ENCODE results near the gene IFT25. TPM values are rescaled to one million over a fixed set of nuclear protein-coding genes. Genes with fewer than 3 reads are reported as not detected.
"Not testable (repeated sequence)": the region's sequence is repeated elsewhere in the genome, so short reads cannot be mapped to it uniquely, and the experiment has no call there.

The IFT25 gene
- total RNA-seq, 2 donors from 2014 or later: 6.5 to 10.1 TPM

DNA sequence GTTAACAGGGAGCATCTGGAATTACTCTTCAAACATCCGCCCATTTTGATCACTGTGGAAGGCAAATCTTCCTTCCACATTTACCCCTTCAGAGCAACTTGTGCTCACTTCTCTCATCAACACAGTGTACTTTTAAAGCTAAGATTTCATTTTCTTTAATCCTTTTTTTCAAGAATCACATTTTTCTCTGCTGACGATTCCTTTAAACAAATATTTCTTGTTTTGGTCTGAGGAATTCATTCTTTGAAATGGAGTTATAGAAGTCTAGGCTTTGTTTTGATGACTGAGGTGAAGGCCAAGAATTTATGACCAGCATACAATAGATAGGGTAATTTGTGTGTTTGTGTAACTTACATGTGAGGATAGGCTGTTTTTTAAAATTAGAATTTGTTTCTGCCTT lies 26.2 kb upstream of the IFT25 start:
- TF ChIP-seq, protein P1, sequence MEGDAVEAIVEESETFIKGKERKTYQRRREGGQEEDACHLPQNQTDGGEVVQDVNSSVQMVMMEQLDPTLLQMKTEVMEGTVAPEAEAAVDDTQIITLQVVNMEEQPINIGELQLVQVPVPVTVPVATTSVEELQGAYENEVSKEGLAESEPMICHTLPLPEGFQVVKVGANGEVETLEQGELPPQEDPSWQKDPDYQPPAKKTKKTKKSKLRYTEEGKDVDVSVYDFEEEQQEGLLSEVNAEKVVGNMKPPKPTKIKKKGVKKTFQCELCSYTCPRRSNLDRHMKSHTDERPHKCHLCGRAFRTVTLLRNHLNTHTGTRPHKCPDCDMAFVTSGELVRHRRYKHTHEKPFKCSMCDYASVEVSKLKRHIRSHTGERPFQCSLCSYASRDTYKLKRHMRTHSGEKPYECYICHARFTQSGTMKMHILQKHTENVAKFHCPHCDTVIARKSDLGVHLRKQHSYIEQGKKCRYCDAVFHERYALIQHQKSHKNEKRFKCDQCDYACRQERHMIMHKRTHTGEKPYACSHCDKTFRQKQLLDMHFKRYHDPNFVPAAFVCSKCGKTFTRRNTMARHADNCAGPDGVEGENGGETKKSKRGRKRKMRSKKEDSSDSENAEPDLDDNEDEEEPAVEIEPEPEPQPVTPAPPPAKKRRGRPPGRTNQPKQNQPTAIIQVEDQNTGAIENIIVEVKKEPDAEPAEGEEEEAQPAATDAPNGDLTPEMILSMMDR (IDR thresholded peaks at IDR 0.05): no peak
- no peak overlapping the region for H3K4me3 ChIP-seq
- no peak overlapping the region for H3K27ac ChIP-seq
- H3K9me3 ChIP-seq: no peaks in the 10 kb centered on the region
- no peaks in the 10 kb centered on the region for H3K27me3 ChIP-seq
- DNase-seq (ENCODE audit: low spot score): no peak
- H3K36me3 ChIP-seq: peaks cover 36% of the 10 kb centered on the region
- H3K4me1 ChIP-seq: no peaks in the 10 kb centered on the region

DNA sequence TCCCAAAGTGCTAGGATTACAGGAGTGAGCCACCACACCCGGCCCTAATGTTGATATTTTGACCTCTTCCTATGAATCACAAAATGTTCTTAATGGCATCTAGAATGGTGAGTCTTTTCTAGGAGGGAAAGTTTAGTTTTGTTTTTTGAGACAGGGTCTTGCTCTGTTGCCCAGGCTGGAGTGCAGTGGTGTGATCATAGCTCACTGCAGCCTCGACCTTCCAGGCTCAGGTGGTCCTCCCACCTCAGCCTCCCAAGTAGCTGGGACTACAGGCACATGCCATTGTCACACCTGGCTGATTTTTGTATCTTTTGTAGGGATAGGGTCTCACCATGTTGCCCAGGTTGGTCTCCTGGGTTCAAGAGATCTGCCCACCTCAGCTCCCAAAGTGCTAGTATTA lies 23.8 kb upstream of the IFT25 start:
- H3K36me3 ChIP-seq: peaks cover 51% of the 10 kb centered on the region
- H3K4me3 ChIP-seq; H3K27me3 ChIP-seq; DNase-seq (ENCODE audit: low spot score); H3K27ac ChIP-seq; H3K9me3 ChIP-seq; H3K4me1 ChIP-seq: not testable (repeated sequence)

DNA sequence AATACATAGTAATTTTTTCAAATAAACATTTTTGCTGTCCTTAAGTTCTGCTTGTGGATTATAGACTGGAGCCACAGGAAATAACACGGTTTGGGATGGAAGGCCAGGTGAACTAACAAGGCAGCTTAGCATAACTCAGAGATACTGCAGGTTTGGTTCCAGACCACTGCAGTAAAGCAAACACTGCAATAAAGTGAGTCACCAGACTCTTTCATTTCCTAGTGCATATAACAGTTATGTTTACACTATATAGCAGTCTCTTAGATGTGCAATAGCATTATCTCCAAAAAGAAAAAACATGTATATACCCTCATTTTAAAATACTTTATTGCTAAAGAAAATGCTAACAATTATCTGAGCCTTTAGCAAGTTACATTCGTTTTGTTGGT lies 22.6 kb upstream of the IFT25 start:
- TF ChIP-seq, protein P1 (IDR thresholded peaks at IDR 0.05): no peak
- Histone ChIP-seq H3K36me3 (peaks cover 60% of the 10 kb centered on the region), H3K4me3 (no peak overlapping the region), H3K9me3 (no peaks in the 10 kb centered on the region), H3K27me3 (no peaks in the 10 kb centered on the region), H3K27ac (peak overlapping the region in 1 of 2 donors; percentile 43), H3K4me1 (no peaks in the 10 kb centered on the region)
- no peak for DNase-seq (ENCODE audit: low spot score)

DNA sequence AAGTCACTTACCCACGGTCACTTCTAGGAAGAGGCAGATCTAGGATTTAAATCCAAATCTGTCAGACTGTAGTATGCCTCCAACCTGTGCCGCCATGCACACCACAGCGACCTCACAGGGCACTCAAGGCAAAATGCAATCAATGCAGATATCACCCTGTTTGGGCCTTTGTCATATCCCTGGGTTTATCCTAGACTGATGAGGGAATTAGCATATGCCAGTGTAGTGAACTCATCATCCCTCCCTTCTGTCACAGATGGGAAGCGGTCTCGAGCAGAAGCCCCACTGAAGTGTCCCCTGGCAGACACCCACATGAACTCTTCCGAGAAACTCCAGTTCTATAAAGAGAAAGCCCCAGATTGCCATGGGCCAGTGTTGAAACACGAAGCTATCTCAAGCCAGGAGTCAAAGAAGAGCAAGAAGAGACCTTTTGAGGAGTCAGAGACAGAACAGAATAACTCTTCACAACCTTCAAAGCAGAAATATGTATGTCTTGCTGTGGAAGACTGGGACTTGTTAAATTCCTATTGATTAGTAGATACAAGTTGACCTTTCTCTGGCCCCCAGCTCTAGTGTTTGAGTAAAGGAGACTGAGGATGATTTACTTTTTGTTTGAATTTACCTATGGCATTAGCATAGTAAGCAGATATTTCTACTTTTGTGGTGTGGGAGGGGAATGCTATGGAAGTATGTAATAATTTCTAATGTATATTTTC lies 22.1 kb upstream of the IFT25 start:
- Histone ChIP-seq H3K9me3 (no peaks in the 10 kb centered on the region), H3K36me3 (peaks cover 65% of the 10 kb centered on the region), H3K27me3 (no peaks in the 10 kb centered on the region), H3K4me1 (no peaks in the 10 kb centered on the region), H3K27ac (peak overlapping the region in 1 of 2 donors; percentile 43), H3K4me3 (no peak overlapping the region)
- DNase-seq (ENCODE audit: low spot score): no peak
- TF ChIP-seq, protein P1 (IDR thresholded peaks at IDR 0.05): no peak

DNA sequence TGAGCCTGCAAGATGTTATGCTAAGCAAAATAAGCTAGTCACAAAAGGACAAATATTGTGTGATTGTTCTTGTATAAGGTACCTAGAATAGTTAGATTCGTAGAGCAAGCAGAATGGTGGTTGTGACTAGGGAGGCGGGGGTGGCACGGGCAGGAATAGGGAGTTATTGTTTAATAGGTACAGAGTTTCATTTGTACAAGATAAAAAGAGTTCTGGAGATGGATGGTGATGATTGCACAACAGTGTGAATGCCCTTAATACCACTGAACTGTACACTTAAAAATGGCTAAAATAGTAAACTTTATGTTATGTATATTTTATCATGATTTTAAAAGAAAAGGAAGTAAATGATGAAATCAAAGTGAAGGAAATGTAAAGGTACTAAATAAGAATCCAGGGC lies 21.3 kb upstream of the IFT25 start:
- Histone ChIP-seq H3K9me3 (no peaks in the 10 kb centered on the region), H3K27ac (peak overlapping the region in 1 of 2 donors; percentile 43), H3K36me3 (peaks cover 73% of the 10 kb centered on the region), H3K27me3 (no peaks in the 10 kb centered on the region), H3K4me1 (no peaks in the 10 kb centered on the region), H3K4me3 (no peak overlapping the region)
- TF ChIP-seq, protein P1 (IDR thresholded peaks at IDR 0.05): no peak
- DNase-seq (ENCODE audit: low spot score): no peak

DNA sequence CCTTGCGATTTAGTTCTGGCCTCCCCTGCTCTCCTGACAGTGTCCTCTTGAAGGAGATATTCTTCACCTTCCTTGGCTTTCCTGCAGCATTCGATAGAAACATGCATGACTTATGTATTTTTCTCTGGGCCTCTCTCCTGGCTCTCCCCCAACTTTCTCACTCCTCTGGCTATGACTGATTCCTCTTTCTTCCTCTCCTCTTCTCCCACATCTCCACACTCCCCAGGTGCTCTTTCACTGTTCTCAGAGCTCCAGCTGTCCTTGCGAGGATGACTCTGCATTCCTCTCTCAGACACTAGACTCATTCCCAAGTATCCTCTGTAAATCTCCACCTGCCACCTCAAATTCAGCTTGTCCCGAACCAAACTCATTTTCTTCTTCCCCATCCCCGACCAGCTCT lies 18.6 kb upstream of the IFT25 start:
- Histone ChIP-seq H3K36me3 (peaks cover 71% of the 10 kb centered on the region), H3K27ac (no peak overlapping the region), H3K27me3 (no peaks in the 10 kb centered on the region), H3K4me3 (no peak overlapping the region), H3K9me3 (no peaks in the 10 kb centered on the region), H3K4me1 (no peaks in the 10 kb centered on the region)
- TF ChIP-seq, protein P1 (IDR thresholded peaks at IDR 0.05): no peak
- no peak for DNase-seq (ENCODE audit: low spot score)

Data from right atrium auricular region (tissue), 2 donors.